Upper lobe of right lung (tissue), 1 donor: ENCODE results near the gene RTF2. TPM values are rescaled to one million over a fixed set of nuclear protein-coding genes. Genes with fewer than 3 reads are reported as not detected.

Experiments
- ATAC-seq: fragments of 200-7000 bp; cut with Tn5 transposase; one replicate; pipeline ENCODE4 v1.9.1; 2020; ENCODE audit warnings: mild to moderate bottlenecking, moderate library complexity
- DNase-seq: peaks from one replicate; pipeline ENCODE4 v3.0.0-alpha.2; 2020
- H3K27ac ChIP-seq: fragments of 200-600 bp; one replicate; pipeline ENCODE4 v1.8.0; 2022
- H3K27me3 ChIP-seq: fragments of 200-600 bp; one replicate; pipeline ENCODE4 v1.8.0; 2022; ENCODE audit warnings: mild to moderate bottlenecking
- H3K36me3 ChIP-seq: fragments of 200-600 bp; one replicate; pipeline ENCODE4 v1.8.0; 2022
- H3K4me1 ChIP-seq: fragments of 200-600 bp; one replicate; pipeline ENCODE4 v1.8.0; 2022
- H3K4me3 ChIP-seq: fragments of 200-600 bp; one replicate; pipeline ENCODE4 v1.8.0; 2022; ENCODE audit warnings: mild to moderate bottlenecking
- H3K9me3 ChIP-seq: fragments of 200-600 bp; one replicate; pipeline ENCODE4 v1.8.0; 2022
- CTCF ChIP-seq: fragments of 200-600 bp; IDR thresholded peaks from one replicate; pipeline ENCODE4 v1.8.0; 2022; ENCODE audit warnings: antibody characterized with exemption
- intact Hi-C: fragments of 100-400 bp; cut with DNase I; formaldehyde crosslinking; loops from one replicate; pipeline ENCODE4 v1.11.0; 2022
- total RNA-seq: library from RNA; stranded (reverse); fragmentation: NEBNext Ultra II Directional; extraction: Animal tissue kit (Norgen Biotek cat#: 25700); gene quantifications from one replicate; pipeline ENCODE4 v1.2.1, GENCODE V29; 2021
- donor health status: DM: no; HTN: yes; CAD: no; lungs with severe emphysema.

Gene RTF2
- total RNA-seq, 1 donor from 2014 or later = 77.4 TPM

GRCh38 chr20:56439771-56440291 is 28.6 kb upstream of the RTF2 start:
- DNase-seq (no peak), ATAC-seq (peak; percentile 76)
- H3K36me3 ChIP-seq = peaks cover 5% of the 10 kb centered on the region
- H3K4me1 ChIP-seq = peaks cover 26% of the 10 kb centered on the region
- H3K4me3 ChIP-seq = no peak overlapping the region
- H3K9me3 ChIP-seq = no peaks in the 10 kb centered on the region
- no peaks in the 10 kb centered on the region for H3K27me3 ChIP-seq
- no peak for TF ChIP-seq CTCF
- H3K27ac ChIP-seq = peak overlapping the region; percentile 58
- intact Hi-C loops = no loop called here

- TF ChIP-seq CTCF = no peak
- Histone ChIP-seq H3K27ac (peak overlapping the region; percentile 58), H3K36me3 (peaks cover 5% of the 10 kb centered on the region), H3K27me3 (no peaks in the 10 kb centered on the region), H3K4me3 (no peak overlapping the region), H3K9me3 (no peaks in the 10 kb centered on the region), H3K4me1 (peaks cover 26% of the 10 kb centered on the region)
- DNase-seq = no peak
- no peak for ATAC-seq
- intact Hi-C loops = no loop called here
These were observed 27.9 kb upstream of the RTF2 start for GRCh38 chr20:56440346-56441007.

GRCh38 chr20:56442389-56443365 is 25.8 kb upstream of the RTF2 start:
- intact Hi-C loops = no loop called here
- no peak for DNase-seq
- no peak overlapping the region for H3K4me3 ChIP-seq
- no peaks in the 10 kb centered on the region for H3K27me3 ChIP-seq
- H3K9me3 ChIP-seq = no peaks in the 10 kb centered on the region
- no peak for TF ChIP-seq CTCF
- peaks cover 26% of the 10 kb centered on the region for H3K4me1 ChIP-seq
- peak overlapping the region; percentile 14 for H3K27ac ChIP-seq
- ATAC-seq = peak; percentile 9
- peaks cover 15% of the 10 kb centered on the region for H3K36me3 ChIP-seq

- peak overlapping the region; percentile 47 for H3K27ac ChIP-seq
- no peak overlapping the region for H3K4me3 ChIP-seq
- H3K36me3 ChIP-seq = peaks cover 12% of the 10 kb centered on the region
- intact Hi-C loops = no loop called here
- H3K9me3 ChIP-seq = no peaks in the 10 kb centered on the region
- no peaks in the 10 kb centered on the region for H3K27me3 ChIP-seq
- H3K4me1 ChIP-seq = peaks cover 20% of the 10 kb centered on the region
- no peak for ATAC-seq
- TF ChIP-seq CTCF = no peak
- no peak for DNase-seq
These were observed 24.5 kb upstream of the RTF2 start for GRCh38 chr20:56443654-56444540.

GRCh38 chr20:56445130-56445529 is 23.3 kb upstream of the RTF2 start:
- intact Hi-C loops = no loop called here
- no peak for TF ChIP-seq CTCF
- ATAC-seq (no peak), DNase-seq (no peak)
- Histone ChIP-seq H3K36me3 (peaks cover 12% of the 10 kb centered on the region), H3K4me1 (peaks cover 9% of the 10 kb centered on the region), H3K9me3 (no peaks in the 10 kb centered on the region), H3K27me3 (no peaks in the 10 kb centered on the region), H3K4me3 (no peak overlapping the region), H3K27ac (no peak overlapping the region)
